GM18505 (cell line): ENCODE measurements around the gene SSTR3.

Experiments
- ATAC-seq: cut with Tn5 transposase; IDR thresholded peaks from one replicate; pipeline ENCODE4 v1.9.1; 2021; ENCODE audit not compliant: unreplicated experiment
- POLR2A ChIP-seq: IDR thresholded peaks from 4 replicates; pipeline ENCODE4 v1.6.1; 2011; ENCODE audit warnings: borderline replicate concordance; ENCODE audit not compliant: insufficient read depth, insufficient read length; ENCODE audit errors: extremely low read depth

SSTR3 gene

GRCh38 chr22:37165940-37166674 is 46.2 kb downstream of the SSTR3 start:
- TF ChIP-seq POLR2A = no peak
- ATAC-seq = no peak

- no peak for ATAC-seq
- no peak for TF ChIP-seq POLR2A
These were observed 47.2 kb downstream of the SSTR3 start for GRCh38 chr22:37165066-37165465.

- TF ChIP-seq POLR2A = no peak
- ATAC-seq = no peak
These were observed 47.8 kb downstream of the SSTR3 start for GRCh38 chr22:37164505-37164887.

- TF ChIP-seq POLR2A = peak; percentile 80
- peak; percentile 35 for ATAC-seq
These were observed 48.4 kb downstream of the SSTR3 start for GRCh38 chr22:37163575-37164504.

- no peak for ATAC-seq
- no peak for TF ChIP-seq POLR2A
These were observed 49.2 kb downstream of the SSTR3 start for GRCh38 chr22:37163096-37163489.

GRCh38 chr22:37162221-37163095 is 49.8 kb downstream of the SSTR3 start:
- ATAC-seq = peak; percentile 47
- TF ChIP-seq POLR2A = peak; percentile 70

GRCh38 chr22:37161443-37161842 is 50.8 kb downstream of the SSTR3 start:
- TF ChIP-seq POLR2A = no peak
- no peak for ATAC-seq

- no peak for TF ChIP-seq POLR2A
- ATAC-seq = no peak
These were observed 52.2 kb downstream of the SSTR3 start for GRCh38 chr22:37160027-37160426.

GRCh38 chr22:37158963-37159290 is 53.4 kb downstream of the SSTR3 start:
- no peak for TF ChIP-seq POLR2A
- ATAC-seq = no peak

GRCh38 chr22:37157516-37158285 is 54.6 kb downstream of the SSTR3 start:
- TF ChIP-seq POLR2A = no peak
- no peak for ATAC-seq

GRCh38 chr22:37156686-37157435 is 55.4 kb downstream of the SSTR3 start:
- TF ChIP-seq POLR2A = no peak
- no peak for ATAC-seq

GRCh38 chr22:37155971-37156370 is 56.3 kb downstream of the SSTR3 start:
- no peak for TF ChIP-seq POLR2A
- ATAC-seq = no peak
